ENCODE data around the gene GALNT14.

Gene GALNT14

DNA sequence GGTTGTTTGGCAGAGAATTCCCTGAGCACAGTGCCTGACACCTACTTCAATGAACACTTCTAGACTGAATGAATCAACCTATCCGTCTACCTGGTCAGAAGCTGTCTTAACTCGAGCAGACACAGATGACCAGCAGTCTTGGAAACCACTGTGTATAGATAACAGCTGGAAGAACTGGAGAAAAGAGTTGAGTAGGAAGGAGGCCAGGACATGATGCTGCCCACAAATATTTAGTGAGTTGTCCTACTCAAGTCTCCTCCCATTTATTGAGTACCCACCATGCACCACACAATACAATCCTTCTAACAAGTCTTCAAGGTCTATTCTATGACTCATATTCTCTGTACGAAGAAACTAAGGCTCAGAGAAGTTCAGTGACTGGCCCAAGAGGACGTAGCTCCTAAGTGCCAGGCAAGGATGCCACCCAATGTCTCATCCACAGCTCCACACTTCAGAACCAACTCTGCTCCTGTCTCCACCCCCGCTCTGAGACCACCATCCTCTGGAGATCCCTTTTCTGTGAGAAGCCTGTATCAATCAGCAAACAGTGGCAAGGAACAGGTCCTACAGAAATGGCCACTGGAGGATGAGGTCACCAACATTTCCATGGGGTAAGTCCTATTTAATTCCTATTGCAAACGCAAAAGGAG lies 62.2 kb downstream of the GALNT14 start:
- peak; percentile 51 for DNase-seq (ENCODE audit: extremely low read depth, low read depth)
- no peak overlapping the region for H3K4me3 ChIP-seq (replicated peaks; ENCODE audit: low read depth, low read length)
- TF ChIP-seq CTCF (IDR thresholded peaks at IDR 0.05; ENCODE audit: low read depth, low read length, missing control alignments), result no peak

- no peak for TF ChIP-seq CTCF (IDR thresholded peaks at IDR 0.05; ENCODE audit: low read depth, low read length, missing control alignments)
- no peak overlapping the region for H3K4me3 ChIP-seq (replicated peaks; ENCODE audit: low read depth, low read length)
- DNase-seq (ENCODE audit: extremely low read depth, low read depth), result no peak
Measured at GRCh38 chr2:31075431-31075830, 62.8 kb downstream of the GALNT14 start.

- H3K4me3 ChIP-seq (replicated peaks; ENCODE audit: low read depth, low read length), result no peak overlapping the region
- no peak for DNase-seq (ENCODE audit: extremely low read depth, low read depth)
- no peak for TF ChIP-seq CTCF (IDR thresholded peaks at IDR 0.05; ENCODE audit: low read depth, low read length, missing control alignments)
Measured at GRCh38 chr2:31071741-31072140, 66.5 kb downstream of the GALNT14 start.

GRCh38 chr2:31070339-31071125 lies 67.7 kb downstream of the GALNT14 start:
- DNase-seq (ENCODE audit: extremely low read depth, low read depth), result no peak
- TF ChIP-seq CTCF (IDR thresholded peaks at IDR 0.05; ENCODE audit: low read depth, low read length, missing control alignments), result no peak
- H3K4me3 ChIP-seq (replicated peaks; ENCODE audit: low read depth, low read length), result no peak overlapping the region

DNA sequence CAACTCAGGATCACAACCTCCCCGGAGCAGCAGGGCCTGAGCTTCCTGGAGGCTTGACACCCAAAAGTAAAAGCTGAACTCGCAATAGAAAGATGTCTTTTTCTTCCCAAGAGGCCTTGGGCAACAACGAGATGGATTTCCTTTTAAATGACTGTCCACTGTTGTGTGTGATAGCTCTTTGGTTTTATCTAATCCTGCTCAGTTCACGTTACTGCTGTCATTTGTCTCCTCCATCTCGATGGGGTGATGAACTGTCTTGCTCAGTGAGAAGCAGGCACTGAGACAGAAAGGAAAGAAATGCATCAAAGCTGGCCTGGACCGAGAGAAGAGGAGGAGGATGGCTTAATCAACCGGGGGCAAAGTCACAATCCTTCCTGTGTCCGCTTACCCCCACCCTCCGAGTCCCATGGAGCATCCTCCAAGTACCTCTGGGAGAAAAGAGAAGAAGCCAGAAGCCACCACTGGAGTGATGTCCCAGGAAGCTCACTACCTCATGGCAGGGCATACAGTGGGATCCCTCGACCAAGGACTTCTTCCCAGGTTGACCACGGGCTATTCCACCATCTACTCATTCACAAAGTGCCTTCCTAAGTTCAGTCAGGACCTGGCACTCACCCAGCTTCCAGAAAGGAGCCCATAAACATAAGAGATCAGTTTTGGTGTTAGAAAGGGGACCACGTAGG lies 68.5 kb downstream of the GALNT14 start:
- no peak for DNase-seq (ENCODE audit: extremely low read depth, low read depth)
- no peak overlapping the region for H3K4me3 ChIP-seq (replicated peaks; ENCODE audit: low read depth, low read length)
- TF ChIP-seq CTCF (IDR thresholded peaks at IDR 0.05; ENCODE audit: low read depth, low read length, missing control alignments), result no peak

DNA sequence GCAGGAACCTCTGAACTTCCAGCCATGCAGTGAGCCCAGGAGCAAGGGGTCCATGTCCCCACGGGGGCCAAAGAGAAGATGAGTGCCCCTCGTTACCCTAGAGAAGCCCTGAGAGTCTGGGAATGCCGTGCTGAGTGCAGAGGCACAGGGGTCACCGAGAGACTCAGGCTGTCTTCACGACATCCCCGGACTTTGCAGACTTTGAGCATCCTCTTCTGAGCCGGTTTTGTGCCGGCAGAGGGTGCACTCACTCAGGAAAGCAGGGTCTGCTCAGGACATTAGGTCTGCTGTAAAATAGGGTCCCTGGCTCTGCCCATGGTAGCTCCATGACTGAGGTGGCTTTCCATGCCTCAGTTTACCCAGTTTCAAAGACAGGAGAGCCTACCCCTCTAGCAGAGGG lies 71.0 kb downstream of the GALNT14 start:
- H3K4me3 ChIP-seq (replicated peaks; ENCODE audit: low read depth, low read length), result no peak overlapping the region
- DNase-seq (ENCODE audit: extremely low read depth, low read depth), result no peak
- TF ChIP-seq CTCF (IDR thresholded peaks at IDR 0.05; ENCODE audit: low read depth, low read length, missing control alignments), result peak; percentile 6

Measured in HFF-Myc (cell line).